HEK293T (cell line): ENCODE results near the gene ABHD17A.

Experiments
- CTCF ChIA-PET: fragments of 350-600 bp; formaldehyde crosslinking; extraction: SDS; loops from one replicate; lab custom pipeline; 2021; ENCODE audit warnings: antibody characterized with exemption, inconsistent platforms; lab: Yijun Ruan, JAX
- POLR2A ChIA-PET: fragments of 350-600 bp; formaldehyde crosslinking; extraction: SDS; loops from one replicate; lab custom pipeline; 2020; ENCODE audit warnings: antibody characterized with exemption, inconsistent platforms; lab: Yijun Ruan, JAX
- DNase-seq: peaks from one replicate; pipeline ENCODE4 v3.0.0; 2012; ENCODE audit warnings: mixed read lengths; ENCODE audit errors: extremely low spot score
- ARNT ChIP-seq: fragments of 450-650 bp; IDR thresholded peaks from 2 replicates; pipeline ENCODE4 v1.6.1; 2017; ENCODE audit warnings: mild to moderate bottlenecking
- BHLHE40 ChIP-seq: fragments of 450-650 bp; IDR thresholded peaks from 2 replicates; pipeline ENCODE4 v1.6.1; 2016; ENCODE audit warnings: mild to moderate bottlenecking, moderate library complexity, borderline replicate concordance
- CTBP1 ChIP-seq: fragments of 450-650 bp; IDR thresholded peaks from 2 replicates; pipeline ENCODE4 v1.6.1; 2016; ENCODE audit warnings: borderline replicate concordance
- ELF4 ChIP-seq: fragments of 450-650 bp; IDR thresholded peaks from 2 replicates; pipeline ENCODE4 v1.6.1; 2017; ENCODE audit warnings: antibody characterized with exemption
- FOXK2 ChIP-seq: fragments of 450-650 bp; IDR thresholded peaks from 2 replicates; pipeline ENCODE4 v1.6.1; 2016; ENCODE audit warnings: mild to moderate bottlenecking
- FOXM1 ChIP-seq: fragments of 450-650 bp; IDR thresholded peaks from 2 replicates; pipeline ENCODE4 v1.6.1; 2017; ENCODE audit warnings: mild to moderate bottlenecking, borderline replicate concordance
- HDGF ChIP-seq: fragments of 450-650 bp; IDR thresholded peaks from 2 replicates; pipeline ENCODE4 v1.6.1; 2017; ENCODE audit warnings: antibody characterized with exemption, borderline replicate concordance
- L3MBTL2 ChIP-seq: fragments of 450-650 bp; conservative IDR thresholded peaks from 2 replicates; pipeline ENCODE4 v1.6.1; 2016; ENCODE audit warnings: mild to moderate bottlenecking
- LEF1 ChIP-seq: fragments of 450-650 bp; IDR thresholded peaks from 2 replicates; pipeline ENCODE4 v1.6.1; 2017; ENCODE audit warnings: mild to moderate bottlenecking, borderline replicate concordance
- NFRKB ChIP-seq: fragments of 450-650 bp; IDR thresholded peaks from 2 replicates; pipeline ENCODE4 v1.6.1; 2016; ENCODE audit warnings: mild to moderate bottlenecking, moderate library complexity
- SP1 ChIP-seq: fragments of 450-650 bp; IDR thresholded peaks from 2 replicates; pipeline ENCODE4 v1.6.1; 2017
- SUZ12 ChIP-seq: fragments of 450-650 bp; IDR thresholded peaks from 2 replicates; pipeline ENCODE4 v1.6.1; 2016; ENCODE audit warnings: mild to moderate bottlenecking
- TARDBP ChIP-seq: fragments of 450-650 bp; IDR thresholded peaks from 2 replicates; pipeline ENCODE4 v1.6.1; 2016
- ZNF384 ChIP-seq: fragments of 450-650 bp; IDR thresholded peaks from 2 replicates; pipeline ENCODE4 v1.6.1; 2016
- TF ChIP-seq, protein P1 (sequence below): fragments of 450-650 bp; IDR thresholded peaks from 2 replicates; pipeline ENCODE4 v1.6.1; 2016

ABHD17A gene

DNA sequence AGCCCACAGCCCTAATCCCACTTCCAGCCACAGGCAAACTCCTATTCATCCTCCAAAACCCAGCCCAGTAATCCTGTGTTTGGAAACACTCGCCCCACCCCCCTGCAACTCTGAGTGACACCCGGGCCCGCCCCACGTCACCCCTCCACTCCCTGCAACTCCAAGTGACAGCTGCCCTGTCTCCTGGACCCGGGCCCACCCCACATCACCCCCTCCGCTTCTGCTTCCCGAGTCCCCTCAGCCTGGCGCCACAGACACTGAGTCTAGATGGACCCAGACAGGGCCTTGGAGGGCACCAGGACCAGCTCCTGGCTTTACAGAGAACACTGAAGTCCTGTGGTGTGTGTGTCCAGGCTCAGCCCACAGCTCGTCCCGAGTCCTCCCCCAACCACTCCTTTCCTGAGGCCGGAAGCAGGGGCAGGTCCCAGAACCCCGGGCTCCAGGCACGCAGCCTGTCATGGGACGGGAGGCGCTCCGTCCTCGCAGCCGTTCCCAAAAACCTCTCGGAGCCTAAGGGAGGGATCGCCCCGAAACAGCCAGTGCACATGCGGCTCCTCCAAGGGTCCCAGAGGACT, 44.7 kb downstream of the ABHD17A start:
- DNase-seq: no peak
- ChIA-PET CTCF (interaction anchor here (1.1 kb wide), 1 partner anchor 15 kb away, joined by 5 read pairs; no protein-coding TSS in a partner anchor), POLR2A (no interaction called here)
- no peak for TF ChIP-seq ZNF384
- no peak for TF ChIP-seq SP1
- TF ChIP-seq, protein P1, sequence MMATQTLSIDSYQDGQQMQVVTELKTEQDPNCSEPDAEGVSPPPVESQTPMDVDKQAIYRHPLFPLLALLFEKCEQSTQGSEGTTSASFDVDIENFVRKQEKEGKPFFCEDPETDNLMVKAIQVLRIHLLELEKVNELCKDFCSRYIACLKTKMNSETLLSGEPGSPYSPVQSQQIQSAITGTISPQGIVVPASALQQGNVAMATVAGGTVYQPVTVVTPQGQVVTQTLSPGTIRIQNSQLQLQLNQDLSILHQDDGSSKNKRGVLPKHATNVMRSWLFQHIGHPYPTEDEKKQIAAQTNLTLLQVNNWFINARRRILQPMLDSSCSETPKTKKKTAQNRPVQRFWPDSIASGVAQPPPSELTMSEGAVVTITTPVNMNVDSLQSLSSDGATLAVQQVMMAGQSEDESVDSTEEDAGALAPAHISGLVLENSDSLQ: no peak
- TF ChIP-seq NFRKB: no peak
- no peak for TF ChIP-seq SUZ12
- no peak for TF ChIP-seq L3MBTL2
- no peak for TF ChIP-seq BHLHE40
- no peak for TF ChIP-seq LEF1
- TF ChIP-seq FOXK2: no peak
- no peak for TF ChIP-seq HDGF
- no peak for TF ChIP-seq FOXM1
- TF ChIP-seq ELF4: no peak

DNA sequence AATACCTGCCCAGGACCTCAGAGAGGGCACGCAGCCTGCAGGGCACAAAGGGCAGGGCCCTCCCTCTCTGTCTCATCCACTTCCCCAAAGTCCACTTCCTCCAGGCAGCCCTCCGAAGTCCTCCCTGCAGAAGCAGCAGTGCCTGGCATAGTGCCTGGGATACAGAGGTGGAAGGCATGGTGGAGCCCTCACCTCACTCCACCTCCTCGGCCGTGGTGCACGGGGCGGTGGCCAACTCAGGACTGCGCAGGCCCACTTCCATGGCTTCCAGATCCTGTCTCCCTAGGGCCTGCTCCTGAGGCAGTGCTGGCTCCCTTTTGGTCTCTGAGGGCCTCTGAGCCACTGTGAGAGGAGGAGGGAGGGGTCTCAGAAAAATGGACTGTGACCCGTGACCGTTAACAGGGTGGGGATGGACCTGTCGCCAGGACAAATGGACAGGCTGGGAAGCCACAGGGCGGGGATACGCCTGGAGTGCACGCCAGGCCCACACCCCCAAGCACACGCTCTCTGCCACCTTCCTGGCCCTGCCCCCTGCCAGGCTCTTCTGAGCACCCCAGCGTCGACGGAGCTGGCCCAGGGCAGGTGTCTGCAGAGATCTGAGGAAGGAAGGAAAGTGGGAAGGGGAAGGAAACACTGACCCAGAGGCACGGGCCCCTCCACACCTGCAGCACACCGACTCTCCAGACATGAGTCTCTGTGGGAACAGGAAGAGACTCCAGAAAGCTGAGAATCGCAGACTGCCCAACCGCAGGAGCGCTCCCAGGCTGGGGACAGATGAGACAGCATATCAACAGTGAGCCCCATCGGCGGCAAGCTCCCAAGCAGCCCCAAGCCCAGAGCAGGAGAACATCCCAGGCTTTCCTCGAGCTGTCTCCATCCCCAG, 45.4 kb downstream of the ABHD17A start:
- CTCF ChIA-PET: interaction anchor here (1.1 kb wide), 1 partner anchor 14 kb away, joined by 5 read pairs; no protein-coding TSS in a partner anchor
- POLR2A ChIA-PET: no interaction called here

DNA sequence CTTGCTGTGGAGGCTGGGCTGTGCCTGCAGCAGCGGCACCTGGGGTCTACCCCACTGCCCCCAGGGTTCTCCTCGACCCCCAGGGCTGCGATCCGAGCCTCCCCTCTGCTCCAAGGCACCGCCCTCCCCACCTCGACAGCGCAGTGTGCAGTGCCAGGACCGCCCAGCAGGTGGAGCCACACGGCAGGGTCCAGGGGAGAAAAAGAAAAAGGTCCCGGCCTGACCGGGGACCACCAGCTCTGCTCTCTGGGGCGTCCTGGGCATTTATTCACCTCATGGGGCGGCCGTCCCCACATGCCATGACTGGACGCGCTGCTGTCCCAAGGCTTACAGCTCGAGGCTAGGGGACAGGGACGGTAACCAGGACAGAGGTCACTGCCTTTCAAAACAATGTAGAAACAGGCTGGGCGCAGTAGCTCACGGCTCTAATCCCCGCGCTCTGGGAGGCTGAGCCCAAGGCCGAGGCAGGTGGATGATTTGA, 47.6 kb downstream of the ABHD17A start:
- CTCF ChIA-PET: interaction anchor here (0.6 to 3.0 kb wide), 16 partner anchors 8 to 347 kb away, joined by 3 to 32 read pairs (median 4); partner anchors contain the start of genes REEP6 and REXO1
- TF ChIP-seq, protein P1: no peak
- TF ChIP-seq ELF4 (no peak), HDGF (peak; percentile 88; the same call in 1 of the 2 replicates), FOXK2 (no peak), NFRKB (no peak), ARNT (no peak)
- POLR2A ChIA-PET: interaction anchor here (0.6 to 1.3 kb wide), 2 partner anchors 12 to 108 kb away, joined by 3 to 4 read pairs; no protein-coding TSS in a partner anchor
- DNase-seq: peak; percentile 81

More for the DNA sequence above, 45.4 kb downstream of the ABHD17A start:
- TF ChIP-seq BHLHE40 (no peak), CTBP1 (no peak), LEF1 (no peak), SUZ12 (no peak), ZNF384 (no peak)
- no peak for DNase-seq

DNA sequence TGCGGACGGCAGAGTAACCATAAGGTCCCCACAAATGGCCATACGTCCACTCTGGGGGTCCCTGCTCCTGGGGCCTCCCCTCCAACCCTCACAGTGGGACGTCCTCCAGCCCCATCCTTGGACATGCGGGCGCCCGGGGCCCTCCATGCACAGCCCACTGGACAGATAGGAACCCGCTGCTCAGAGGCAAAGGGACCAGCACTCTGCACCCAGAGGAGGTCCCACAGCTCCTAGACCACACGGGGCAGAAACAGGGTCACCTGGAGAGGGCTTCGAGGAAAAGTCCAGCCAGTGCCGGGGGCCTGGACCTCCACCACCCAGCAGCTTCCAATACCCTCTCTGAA, 48.1 kb downstream of the ABHD17A start:
- CTCF ChIA-PET: interaction anchor here (0.6 to 3.0 kb wide), 12 partner anchors 11 to 346 kb away, joined by 3 to 32 read pairs (median 4); partner anchors contain the start of genes REEP6 and REXO1
- DNase-seq: no peak
- TF ChIP-seq SP1 (no peak), HDGF (no peak), L3MBTL2 (no peak)
- POLR2A ChIA-PET: interaction anchor here (1.3 kb wide), 1 partner anchor 11 kb away, joined by 4 read pairs; no protein-coding TSS in a partner anchor

DNA sequence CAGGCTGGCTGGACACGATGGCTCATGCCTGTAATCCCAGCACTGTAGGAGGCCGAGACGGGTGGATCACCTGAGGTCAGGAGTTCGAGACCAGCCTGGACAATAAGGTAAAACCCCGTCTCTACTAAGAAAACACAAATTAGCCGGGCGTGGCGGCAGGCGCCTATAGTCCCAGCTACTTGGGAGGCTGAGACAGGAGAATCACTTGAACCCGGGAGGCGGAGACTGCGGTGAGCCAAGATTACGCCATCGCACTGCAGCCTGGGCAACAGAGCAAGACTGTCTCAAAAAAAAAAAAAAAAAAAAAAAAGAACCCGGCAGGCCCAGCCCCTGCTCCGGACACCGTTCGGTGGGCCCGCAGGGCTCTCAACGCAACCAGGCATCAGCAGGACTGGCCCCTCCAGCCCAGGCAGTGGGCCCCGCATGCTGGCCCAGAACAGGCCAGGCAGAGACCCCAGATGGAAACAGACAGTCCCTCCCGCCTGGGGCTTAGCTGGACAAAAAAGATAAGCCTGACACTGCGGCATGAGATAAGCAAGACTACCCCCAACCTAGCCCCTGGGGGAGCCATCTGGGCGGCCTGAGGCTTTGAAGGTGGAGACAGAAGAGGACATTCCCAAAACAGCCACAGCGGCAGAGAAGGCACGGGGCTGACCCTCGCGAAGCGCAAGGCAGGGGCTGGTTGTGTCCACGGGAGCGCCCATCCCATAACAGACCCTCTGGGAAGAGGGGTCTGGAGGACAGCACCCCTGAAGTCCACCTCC, 48.7 kb downstream of the ABHD17A start:
- no peak for TF ChIP-seq TARDBP
- TF ChIP-seq ELF4: no peak
- 0 out of 2 replicates have a peak, but pooled peaks have one; percentile 12 for TF ChIP-seq ZNF384
- no peak for TF ChIP-seq CTBP1
- CTCF ChIA-PET: interaction anchor here (0.6 to 3.0 kb wide), 6 partner anchors 10 to 346 kb away, joined by 3 to 32 read pairs (median 4); partner anchors contain the start of gene REEP6
- POLR2A ChIA-PET: interaction anchor here (1.3 kb wide), 1 partner anchor 11 kb away, joined by 4 read pairs; no protein-coding TSS in a partner anchor
- DNase-seq: no peak

DNA sequence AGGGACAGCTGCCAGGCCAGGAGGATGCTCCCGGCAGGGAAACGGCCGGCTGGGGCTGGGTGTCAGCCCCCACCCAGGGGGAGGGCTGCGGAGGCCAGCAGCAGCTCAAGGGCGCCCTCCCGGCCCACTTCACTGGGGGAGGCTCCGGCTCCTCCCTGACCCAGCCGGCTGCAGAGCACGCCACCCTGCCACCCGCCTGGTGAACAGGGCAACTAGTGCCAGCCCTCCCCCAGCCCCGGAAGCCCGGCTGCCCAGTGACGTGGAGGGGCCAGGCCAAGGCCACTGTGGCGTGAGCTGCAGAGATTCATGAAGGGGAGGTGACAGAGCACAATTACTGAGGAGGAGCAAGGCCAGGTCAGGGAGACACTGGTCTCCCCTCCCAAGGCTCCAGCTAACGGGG, 51.8 kb downstream of the ABHD17A start:
- no peak for DNase-seq
- TF ChIP-seq NFRKB (no peak), SUZ12 (no peak), ZNF384 (no peak), TARDBP (no peak), ELF4 (no peak), SP1 (no peak), L3MBTL2 (no peak), HDGF (no peak), BHLHE40 (no peak), ARNT (no peak), FOXK2 (no peak), FOXM1 (no peak)
- POLR2A ChIA-PET: no interaction called here
- CTCF ChIA-PET: no interaction called here
